Panc1 (cell line): Measurements from ENCODE around the gene RRAS2. TPM values are rescaled to one million over a fixed set of nuclear protein-coding genes. Genes with fewer than 3 reads are reported as not detected.
A peak's percentile ranks its signal among the peaks of the same experiment; 100 is the strongest.
"Not testable (repeated sequence)": the region's sequence is repeated elsewhere in the genome, so short reads cannot be mapped to it uniquely, and the experiment has no call there.

ENCODE experiments used
- ATAC-seq: fragments of 200-7000 bp; cut with Tn5 transposase; 2 replicates; pipeline ENCODE4 v1.9.1; 2020; ENCODE audit warnings: mild to moderate bottlenecking, moderate library complexity
- BruUV-seq: library from RNA; stranded (reverse); fragments of 400-500 nt; replicated peaks from 2 replicates; lab custom pipeline; 2021; lab: Mats Ljungman, UMichigan
- CTCF ChIA-PET: fragments of 300-600 bp; sonication (Branson Sonifier 250); formaldehyde crosslinking; loops from one replicate; lab custom pipeline; 2022; ENCODE audit warnings: antibody characterized with exemption; lab: Charles Lee
- POLR2A ChIA-PET: fragments of 300-600 bp; sonication (Branson Sonifier 250); formaldehyde crosslinking; loops from one replicate; lab custom pipeline; 2022; ENCODE audit warnings: antibody characterized with exemption; lab: Charles Lee
- DNase-seq: peaks from one replicate; pipeline ENCODE4 v3.0.0-alpha.2; 2010; ENCODE audit warnings: low read depth, low spot score
- H3K27ac ChIP-seq: 2 replicates; pipeline ENCODE4 v1.5.1; 2011; ENCODE audit warnings: mild to moderate bottlenecking, low read length, inconsistent platforms
- H3K27me3 ChIP-seq: fragments of 200-500 bp; sonication (Bioruptor generic); 2 replicates; pipeline ENCODE4 v1.6.0; 2014; ENCODE audit warnings: low read length, inconsistent platforms; ENCODE audit not compliant: control insufficient read depth, insufficient read depth
- H3K36me3 ChIP-seq: fragments of 200-500 bp; sonication (Bioruptor generic); 2 replicates; pipeline ENCODE4 v1.5.1; 2014; ENCODE audit warnings: inconsistent platforms, mild to moderate bottlenecking, low read length, moderate library complexity; ENCODE audit not compliant: control insufficient read depth, insufficient read depth
- H3K4me1 ChIP-seq: 2 replicates; pipeline ENCODE4 v1.5.1; 2011; ENCODE audit warnings: inconsistent platforms, mild to moderate bottlenecking, low read length, moderate library complexity; ENCODE audit not compliant: control insufficient read depth, insufficient read depth
- H3K4me3 ChIP-seq, 2 experiments: 2 replicates each; pipeline ENCODE4 v1.5.1; 2011 to 2012; ENCODE audit warnings: low read depth in 2 of 2, low read length in 2 of 2, mild to moderate bottlenecking in 2 of 2, inconsistent platforms in 1 of 2, moderate library complexity in 1 of 2
- H3K9me3 ChIP-seq: fragments of 200-500 bp; sonication (Bioruptor generic); 2 replicates; pipeline ENCODE4 v1.5.1; 2014; ENCODE audit warnings: low read depth, mild to moderate bottlenecking, inconsistent platforms, low read length, moderate library complexity; ENCODE audit not compliant: control insufficient read depth, insufficient read depth
- CTCF ChIP-seq: fragments of 450-650 bp; IDR thresholded peaks from 2 replicates; pipeline ENCODE4 v1.5.1; 2017; ENCODE audit warnings: mild to moderate bottlenecking
- POLR2AphosphoS5 ChIP-seq: IDR thresholded peaks from 2 replicates; pipeline ENCODE4 v1.6.1; 2012; ENCODE audit warnings: mild to moderate bottlenecking, low read depth, low read length, moderate library complexity
- REST ChIP-seq, 2 experiments: IDR thresholded peaks; 2 replicates each; pipeline ENCODE4 v1.6.1; 2011 to 2012; ENCODE audit warnings: low read depth in 2 of 2, control low read depth in 1 of 2, low read length in 1 of 2, mild to moderate bottlenecking in 1 of 2, moderate library complexity in 1 of 2; ENCODE audit not compliant: insufficient read depth in 1 of 2
- SIN3A ChIP-seq: IDR thresholded peaks from 2 replicates; pipeline ENCODE4 v1.6.1; 2012; ENCODE audit warnings: low read depth, mild to moderate bottlenecking, low read length, moderate library complexity, borderline replicate concordance; ENCODE audit not compliant: insufficient read depth
- TCF7L2 ChIP-seq: IDR thresholded peaks from 2 replicates; pipeline ENCODE4 v1.6.1; 2011; ENCODE audit warnings: mild to moderate bottlenecking, low read depth, low read length, inconsistent platforms
- in situ Hi-C: cut with HindIII; loops from 2 replicates; pipeline ENCODE4 v1.10.0; 2016; ENCODE audit warnings: low sequenced_read_pairs, low pct_unique_long_range_greater_than_20kb
- intact Hi-C: fragments of 100-400 bp; cut with micrococcal nuclease; formaldehyde crosslinking; loops from one replicate; pipeline ENCODE4 v1.10.0; 2022; ENCODE audit not compliant: unreplicated experiment
- total RNA-seq: library from RNA; stranded (reverse); gene quantifications from one replicate; pipeline ENCODE4 v1.2.1, GENCODE V29; 2021; ENCODE audit not compliant: unreplicated experiment

The RRAS2 gene
- total RNA-seq, 1 experiment from 2014 or later = 58.4 TPM

GRCh38 chr11:14290422-14290821 lies 68.6 kb downstream of the RRAS2 start:
- POLR2A ChIA-PET = no interaction called here

DNA sequence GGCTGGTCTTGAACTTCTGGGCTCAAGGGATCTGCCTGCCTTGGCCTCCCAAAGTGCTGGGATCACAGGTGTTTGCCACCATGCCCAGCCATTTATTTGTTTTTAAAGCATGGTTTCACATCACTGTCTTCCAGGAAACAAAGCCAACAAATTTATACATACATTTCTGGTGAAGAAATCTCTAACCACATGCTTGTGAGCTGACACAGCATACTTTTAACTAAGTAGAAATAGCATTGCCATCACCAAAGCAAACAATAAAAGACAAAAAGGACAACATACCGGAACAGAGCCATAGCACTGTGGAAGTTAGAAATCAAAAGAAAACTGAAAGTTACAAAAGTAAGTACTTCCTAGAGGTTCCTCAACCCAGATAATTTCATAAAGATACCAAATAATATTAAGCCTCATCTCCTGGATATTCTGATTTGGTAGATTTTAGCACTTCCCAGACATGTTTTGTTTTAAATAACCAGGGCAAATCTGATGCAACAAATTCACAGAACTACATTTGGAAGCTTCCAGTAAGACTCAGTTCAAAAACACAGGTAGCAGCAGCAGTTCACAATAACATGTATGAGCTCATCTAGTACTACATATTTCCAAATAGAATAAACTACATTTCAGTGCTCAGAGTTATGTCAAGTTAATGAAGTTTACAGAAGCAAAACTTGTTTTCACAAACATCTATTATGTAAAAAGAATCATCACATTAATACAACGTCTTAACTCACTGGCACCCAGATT lies 70.6 kb downstream of the RRAS2 start:
- H3K27me3 ChIP-seq = no peaks in the 10 kb centered on the region
- TF ChIP-seq POLR2AphosphoS5 (no peak), CTCF (no peak), REST (IDR thresholded peaks at IDR 0.05; ENCODE audit: insufficient read depth in 1 of 2, low read depth in 2 of 2, low read length in 1 of 2) (no peak), SIN3A (no peak), TCF7L2 (no peak)
- no TSS peak for BruUV-seq
- no peaks in the 10 kb centered on the region for H3K36me3 ChIP-seq
- POLR2A ChIA-PET = no interaction called here
- H3K4me3 ChIP-seq = no peak overlapping the region
- no peaks in the 10 kb centered on the region for H3K4me1 ChIP-seq
- ATAC-seq = no peak
- intact Hi-C loops (no loop called here), in situ Hi-C loops (no loop called here)
- DNase-seq = no peak
- no peak overlapping the region for H3K27ac ChIP-seq
- no peaks in the 10 kb centered on the region for H3K9me3 ChIP-seq
- CTCF ChIA-PET = no interaction called here

More at GRCh38 chr11:14290422-14290821, 68.6 kb downstream of the RRAS2 start:
- H3K4me3 ChIP-seq = no peak overlapping the region
- no peaks in the 10 kb centered on the region for H3K4me1 ChIP-seq
- no peaks in the 10 kb centered on the region for H3K9me3 ChIP-seq
- no TSS peak for BruUV-seq
- TF ChIP-seq TCF7L2 (no peak), REST (IDR thresholded peaks at IDR 0.05; ENCODE audit: insufficient read depth in 1 of 2, low read depth in 2 of 2, low read length in 1 of 2) (no peak), CTCF (no peak), POLR2AphosphoS5 (no peak), SIN3A (no peak)
- no peaks in the 10 kb centered on the region for H3K27me3 ChIP-seq
- no peak for ATAC-seq
- in situ Hi-C loops (no loop called here), intact Hi-C loops (no loop called here)
- H3K27ac ChIP-seq = no peak overlapping the region
- CTCF ChIA-PET = no interaction called here
- peaks cover 3% of the 10 kb centered on the region; the same call in 1 of the 2 replicates for H3K36me3 ChIP-seq
- DNase-seq = no peak

DNA sequence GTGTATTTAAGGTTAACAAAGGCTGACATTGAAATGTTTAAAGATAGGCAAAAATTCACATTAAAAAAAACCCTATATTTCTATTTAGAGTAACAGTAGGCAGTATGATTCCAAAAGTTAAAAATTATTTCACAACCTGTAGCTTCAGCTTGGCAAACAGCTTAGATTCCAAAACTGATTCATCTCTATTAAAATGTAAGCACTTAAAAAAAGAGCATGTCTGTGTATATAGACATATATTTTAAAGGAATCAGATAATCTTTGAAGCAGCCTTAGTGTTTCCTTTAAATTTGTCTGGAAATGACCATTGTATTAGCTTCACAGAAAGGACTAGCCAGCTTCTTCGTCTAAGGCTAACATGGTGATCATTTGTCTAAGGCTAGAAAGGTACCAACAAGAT lies 80.1 kb downstream of the RRAS2 start:
- DNase-seq, H3K9me3 ChIP-seq, H3K36me3 ChIP-seq, H3K4me1 ChIP-seq, H3K27me3 ChIP-seq, H3K4me3 ChIP-seq, CTCF ChIA-PET, intact Hi-C loops, in situ Hi-C loops, H3K27ac ChIP-seq, ATAC-seq: not testable (repeated sequence)
- POLR2A ChIA-PET = interaction anchor here (0.6 kb wide), 1 partner anchor 127 kb away, joined by 3 read pairs; no protein-coding TSS in a partner anchor
- BruUV-seq = TSS peak; percentile 73
